MCF 10A (cell line): Measurements from ENCODE around the gene SFI1. TPM values are rescaled to one million over a fixed set of nuclear protein-coding genes. Genes with fewer than 3 reads are reported as not detected.

ENCODE experiments used
- BruUV-seq: library from RNA; stranded (reverse); fragments of 400-500 nt; replicated peaks from 2 replicates; lab custom pipeline; 2021; lab: Mats Ljungman, UMichigan
- CTCF ChIA-PET: fragments of 300-600 bp; sonication (Branson Sonifier 250); formaldehyde crosslinking; extraction: SDS; loops from one replicate; lab custom pipeline; 2021; ENCODE audit warnings: antibody characterized with exemption, inconsistent platforms; lab: Yijun Ruan, JAX
- POLR2A ChIA-PET: fragments of 300-600, 350-650 bp; sonication (Branson Sonifier 250); formaldehyde crosslinking; extraction: SDS; loops from one replicate; lab custom pipeline; 2020; ENCODE audit warnings: antibody characterized with exemption, inconsistent platforms; lab: Yijun Ruan, JAX
- DNase-seq: peaks from one replicate; pipeline ENCODE4 v3.0.0-alpha.2; 2018; ENCODE audit not compliant: unreplicated experiment
- H3K27ac Mint-ChIP-seq: one replicate; pipeline ENCODE4 v1.8.0; 2022; ENCODE audit warnings: mild to moderate bottlenecking, low read depth, mixed read lengths; ENCODE audit not compliant: unreplicated experiment
- H3K27me3 Mint-ChIP-seq: one replicate; pipeline ENCODE4 v1.8.0; 2022; ENCODE audit warnings: mixed read lengths; ENCODE audit not compliant: insufficient read depth, unreplicated experiment
- H3K36me3 Mint-ChIP-seq: one replicate; pipeline ENCODE4 v1.8.0; 2022; ENCODE audit warnings: mild to moderate bottlenecking, moderate library complexity, mixed read lengths; ENCODE audit not compliant: insufficient read depth, unreplicated experiment
- H3K4me1 Mint-ChIP-seq: one replicate; pipeline ENCODE4 v1.8.0; 2022; ENCODE audit warnings: mixed read lengths; ENCODE audit not compliant: insufficient read depth, unreplicated experiment
- H3K4me3 Mint-ChIP-seq: one replicate; pipeline ENCODE4 v1.8.0; 2022; ENCODE audit warnings: mild to moderate bottlenecking, moderate library complexity, mixed read lengths; ENCODE audit not compliant: unreplicated experiment
- H3K9me3 Mint-ChIP-seq: one replicate; pipeline ENCODE4 v1.8.0; 2022; ENCODE audit warnings: mixed read lengths; ENCODE audit not compliant: unreplicated experiment
- intact Hi-C: fragments of 100-400 bp; cut with micrococcal nuclease; formaldehyde crosslinking; loops from 2 replicates; pipeline ENCODE4 v1.14.1; 2022
- total RNA-seq: library from RNA; stranded (reverse); gene quantifications from 2 replicates; pipeline ENCODE4 v1.2.3, GENCODE V29; 2022
- TF ChIP-seq, protein P1 (sequence below): fragments of 200-600 bp; IDR thresholded peaks from one replicate; pipeline ENCODE4 v1.8.0; 2022; ENCODE audit warnings: antibody characterized with exemption, mild to moderate bottlenecking; ENCODE audit not compliant: unreplicated experiment

The SFI1 gene
- total RNA-seq, 1 experiment from 2014 or later = 36.2 TPM

DNA sequence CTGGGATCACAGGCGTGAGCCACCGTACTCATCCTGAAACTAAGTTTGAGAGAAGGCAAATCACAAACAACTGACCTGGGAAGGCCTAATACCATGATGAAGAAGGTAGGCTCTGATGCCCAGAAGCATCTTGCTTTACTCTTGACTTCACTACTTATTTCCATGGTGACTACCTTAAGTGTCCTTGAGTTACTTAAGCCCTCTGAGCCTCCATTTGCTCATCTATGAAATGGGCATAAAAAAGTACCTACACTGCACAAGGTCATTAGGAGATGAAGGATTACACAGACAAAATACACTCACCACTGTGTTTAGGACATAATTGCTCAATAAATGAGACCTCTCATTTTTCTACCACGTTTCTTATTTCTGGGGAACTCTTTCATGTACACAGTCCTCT is 34.6 kb upstream of the SFI1 start:
- CTCF ChIA-PET = no interaction called here

DNA sequence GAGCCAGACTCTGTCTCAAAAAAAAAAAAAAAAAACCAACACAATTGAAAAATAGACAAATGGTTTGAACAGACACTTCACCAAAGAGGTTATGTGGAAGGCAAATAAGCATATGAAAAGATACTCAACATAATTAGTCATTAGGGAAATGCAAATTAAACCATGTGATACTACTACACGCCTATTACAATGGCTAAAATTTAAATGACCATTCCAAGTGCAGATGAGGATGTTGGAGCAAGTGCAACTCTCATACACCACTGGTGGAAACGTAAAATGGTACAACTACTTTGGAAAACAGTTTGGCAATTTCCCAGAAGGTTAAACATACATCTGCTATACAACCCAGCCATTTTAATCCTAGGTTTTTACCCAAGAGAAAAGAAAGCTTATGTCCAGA is 31.0 kb upstream of the SFI1 start:
- BruUV-seq = no TSS peak
- ChIA-PET POLR2A (no interaction called here), CTCF (interaction anchor here (0.6 kb wide), 1 partner anchor 1070 kb away, joined by 8 read pairs; no protein-coding TSS in a partner anchor)
- H3K27me3 Mint-ChIP-seq = no peaks in the 10 kb centered on the region
- intact Hi-C loops = no loop called here
- no peak for DNase-seq
- peaks cover 96% of the 10 kb centered on the region for H3K36me3 Mint-ChIP-seq
- no peaks in the 10 kb centered on the region for H3K4me1 Mint-ChIP-seq
- H3K9me3 Mint-ChIP-seq = no peaks in the 10 kb centered on the region
- TF ChIP-seq, protein P1, sequence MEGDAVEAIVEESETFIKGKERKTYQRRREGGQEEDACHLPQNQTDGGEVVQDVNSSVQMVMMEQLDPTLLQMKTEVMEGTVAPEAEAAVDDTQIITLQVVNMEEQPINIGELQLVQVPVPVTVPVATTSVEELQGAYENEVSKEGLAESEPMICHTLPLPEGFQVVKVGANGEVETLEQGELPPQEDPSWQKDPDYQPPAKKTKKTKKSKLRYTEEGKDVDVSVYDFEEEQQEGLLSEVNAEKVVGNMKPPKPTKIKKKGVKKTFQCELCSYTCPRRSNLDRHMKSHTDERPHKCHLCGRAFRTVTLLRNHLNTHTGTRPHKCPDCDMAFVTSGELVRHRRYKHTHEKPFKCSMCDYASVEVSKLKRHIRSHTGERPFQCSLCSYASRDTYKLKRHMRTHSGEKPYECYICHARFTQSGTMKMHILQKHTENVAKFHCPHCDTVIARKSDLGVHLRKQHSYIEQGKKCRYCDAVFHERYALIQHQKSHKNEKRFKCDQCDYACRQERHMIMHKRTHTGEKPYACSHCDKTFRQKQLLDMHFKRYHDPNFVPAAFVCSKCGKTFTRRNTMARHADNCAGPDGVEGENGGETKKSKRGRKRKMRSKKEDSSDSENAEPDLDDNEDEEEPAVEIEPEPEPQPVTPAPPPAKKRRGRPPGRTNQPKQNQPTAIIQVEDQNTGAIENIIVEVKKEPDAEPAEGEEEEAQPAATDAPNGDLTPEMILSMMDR = no peak
- H3K4me3 Mint-ChIP-seq = no peak overlapping the region
- H3K27ac Mint-ChIP-seq = no peak overlapping the region

More for the DNA sequence above, 34.6 kb upstream of the SFI1 start:
- no TSS peak for BruUV-seq
- TF ChIP-seq, protein P1 = no peak
- Mint-ChIP-seq H3K27ac (no peak overlapping the region), H3K36me3 (peaks cover 97% of the 10 kb centered on the region), H3K4me1 (no peaks in the 10 kb centered on the region), H3K4me3 (no peak overlapping the region), H3K9me3 (no peaks in the 10 kb centered on the region), H3K27me3 (no peaks in the 10 kb centered on the region)
- POLR2A ChIA-PET = no interaction called here
- intact Hi-C loops = no loop called here
- DNase-seq = no peak

DNA sequence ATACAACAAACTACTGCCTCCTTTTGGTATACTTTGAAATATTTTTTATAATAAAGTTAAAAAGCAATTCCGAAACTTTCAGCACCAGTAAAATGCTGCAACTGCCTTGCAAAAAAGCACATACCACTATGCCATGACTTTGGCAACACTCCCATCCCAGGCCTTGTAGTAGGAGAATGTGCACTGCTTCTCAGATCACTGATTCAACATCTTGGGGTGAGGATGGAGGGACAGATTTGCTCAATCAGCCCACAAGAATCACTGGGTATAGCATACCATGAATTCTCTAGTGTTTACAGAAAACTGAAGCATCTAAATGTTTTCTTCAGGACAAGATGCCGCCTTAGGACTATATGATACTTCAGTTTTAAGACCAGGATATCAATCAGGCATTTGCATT is 21.6 kb upstream of the SFI1 start:
- Mint-ChIP-seq H3K9me3 (no peaks in the 10 kb centered on the region), H3K27ac (no peak overlapping the region), H3K4me3 (no peak overlapping the region), H3K27me3 (no peaks in the 10 kb centered on the region), H3K36me3 (peaks cover 89% of the 10 kb centered on the region), H3K4me1 (no peaks in the 10 kb centered on the region)
- TF ChIP-seq, protein P1 = no peak
- intact Hi-C loops = no loop called here
- POLR2A ChIA-PET = no interaction called here
- no peak for DNase-seq
- CTCF ChIA-PET = interaction anchor here (0.7 kb wide), 1 partner anchor 9 kb away, joined by 3 read pairs; no protein-coding TSS in a partner anchor
- BruUV-seq = no TSS peak

DNA sequence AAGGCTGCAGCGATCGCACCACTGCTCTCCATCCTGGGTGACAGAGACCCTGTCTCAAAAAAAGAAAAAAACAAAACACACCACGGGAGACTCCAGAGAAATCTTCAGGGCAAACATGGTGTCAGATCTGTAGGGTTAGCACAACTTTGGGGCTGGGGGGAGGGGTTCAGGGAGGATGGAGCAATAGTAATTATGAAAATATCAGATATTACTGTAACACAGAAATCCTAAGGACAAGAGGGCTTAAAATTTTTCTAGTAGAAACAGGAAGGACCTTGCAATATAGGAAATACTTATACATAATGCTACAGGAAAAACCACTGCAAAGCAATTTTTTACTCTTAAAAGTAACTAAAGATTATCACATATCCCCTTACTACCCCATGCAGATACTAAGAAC is 20.5 kb upstream of the SFI1 start:
- ChIA-PET CTCF (no interaction called here), POLR2A (no interaction called here)
- Mint-ChIP-seq H3K36me3 (peaks cover 89% of the 10 kb centered on the region), H3K27me3 (no peaks in the 10 kb centered on the region), H3K9me3 (no peaks in the 10 kb centered on the region), H3K4me1 (no peaks in the 10 kb centered on the region), H3K27ac (no peak overlapping the region), H3K4me3 (no peak overlapping the region)
- DNase-seq = no peak
- no TSS peak for BruUV-seq
- TF ChIP-seq, protein P1 = no peak
- intact Hi-C loops = no loop called here
